SK-N-SH (cell line): Measurements from ENCODE around the gene TC2N.

ENCODE experiments used
- CTCF ChIP-seq: fragments of 200-600 bp; sonication (generic); IDR thresholded peaks from 2 replicates; pipeline ENCODE4 v1.6.1; 2017; ENCODE audit warnings: antibody characterized with exemption, mild to moderate bottlenecking, moderate library complexity
- EZH2phosphoT487 ChIP-seq: fragments of 200-600 bp; sonication (generic); IDR thresholded peaks from 2 replicates; pipeline ENCODE4 v1.6.1; 2017; ENCODE audit warnings: low read depth, mixed run types, mild to moderate bottlenecking, antibody characterized with exemption, moderate library complexity, borderline replicate concordance
- MAX ChIP-seq: IDR thresholded peaks from 2 replicates; pipeline ENCODE4 v1.4.0; 2012; ENCODE audit warnings: low read depth
- NFIC ChIP-seq: IDR thresholded peaks from 2 replicates; pipeline ENCODE4 v1.4.0; 2012; ENCODE audit warnings: borderline replicate concordance
- REST ChIP-seq: IDR thresholded peaks from 2 replicates; pipeline ENCODE4 v1.6.1; 2012; ENCODE audit warnings: mild to moderate bottlenecking, low read depth, low read length, moderate library complexity

GRCh38 chr14:91829511-91829910, 37.8 kb downstream of the TC2N start:
- no peak for TF ChIP-seq MAX
- no peak for TF ChIP-seq EZH2phosphoT487
- no peak for TF ChIP-seq NFIC
- no peak for TF ChIP-seq CTCF
- no peak for TF ChIP-seq REST
